Memory B cell (primary cell): ENCODE results near the gene GPC6.

Experiments
- ATAC-seq: fragments of 150-1000 bp; cut with Tn5 transposase; 2 replicates; pipeline ENCODE4 v1.10.0; 2021; ENCODE audit warnings: low read depth, mild to moderate bottlenecking, moderate library complexity
- DNase-seq, 2 donors: peaks; one replicate each; pipeline ENCODE4 v3.0.0; 2022; ENCODE audit warnings: low spot score in 2 of 2
- H3K27ac Mint-ChIP-seq: one replicate; pipeline ENCODE4 v1.8.0; 2022; ENCODE audit warnings: mild to moderate bottlenecking, moderate library complexity, mixed read lengths
- H3K27me3 Mint-ChIP-seq: one replicate; pipeline ENCODE4 v1.8.0; 2022; ENCODE audit warnings: mixed read lengths
- H3K36me3 Mint-ChIP-seq: one replicate; pipeline ENCODE4 v1.8.0; 2022; ENCODE audit warnings: mild to moderate bottlenecking, mixed read lengths
- H3K4me1 Mint-ChIP-seq: one replicate; pipeline ENCODE4 v1.8.0; 2022; ENCODE audit warnings: mixed read lengths
- H3K4me3 Mint-ChIP-seq: one replicate; pipeline ENCODE4 v1.8.0; 2022; ENCODE audit warnings: mild to moderate bottlenecking, moderate library complexity, mixed read lengths
- H3K9me3 Mint-ChIP-seq: one replicate; pipeline ENCODE4 v1.8.0; 2022; ENCODE audit warnings: mixed read lengths

Gene GPC6

GRCh38 chr13:93336728-93337127 lies 110.1 kb downstream of the GPC6 start:
- ATAC-seq (no peak), DNase-seq (no peak)
- no peak overlapping the region for H3K27ac Mint-ChIP-seq
- no peaks in the 10 kb centered on the region for H3K27me3 Mint-ChIP-seq
- H3K36me3 Mint-ChIP-seq = no peaks in the 10 kb centered on the region
- no peak overlapping the region for H3K4me3 Mint-ChIP-seq
- H3K9me3 Mint-ChIP-seq = peaks cover 9% of the 10 kb centered on the region
- H3K4me1 Mint-ChIP-seq = no peaks in the 10 kb centered on the region

GRCh38 chr13:93338030-93338429 lies 111.4 kb downstream of the GPC6 start:
- DNase-seq (no peak), ATAC-seq (no peak)
- no peaks in the 10 kb centered on the region for H3K4me1 Mint-ChIP-seq
- H3K9me3 Mint-ChIP-seq = peaks cover 9% of the 10 kb centered on the region
- H3K27me3 Mint-ChIP-seq = no peaks in the 10 kb centered on the region
- no peaks in the 10 kb centered on the region for H3K36me3 Mint-ChIP-seq
- H3K27ac Mint-ChIP-seq = no peak overlapping the region
- no peak overlapping the region for H3K4me3 Mint-ChIP-seq

- Mint-ChIP-seq H3K4me3 (no peak overlapping the region), H3K27ac (no peak overlapping the region), H3K9me3 (peaks cover 13% of the 10 kb centered on the region), H3K4me1 (no peaks in the 10 kb centered on the region), H3K27me3 (no peaks in the 10 kb centered on the region), H3K36me3 (no peaks in the 10 kb centered on the region)
- no peak for DNase-seq
- ATAC-seq = no peak
These were observed 112.3 kb downstream of the GPC6 start for GRCh38 chr13:93338906-93339305.

- no peak for DNase-seq
- Mint-ChIP-seq H3K9me3 (peaks cover 14% of the 10 kb centered on the region), H3K27me3 (no peaks in the 10 kb centered on the region), H3K36me3 (no peaks in the 10 kb centered on the region), H3K4me1 (no peaks in the 10 kb centered on the region), H3K4me3 (no peak overlapping the region), H3K27ac (no peak overlapping the region)
- no peak for ATAC-seq
These were observed 112.9 kb downstream of the GPC6 start for GRCh38 chr13:93339550-93339949.

DNA sequence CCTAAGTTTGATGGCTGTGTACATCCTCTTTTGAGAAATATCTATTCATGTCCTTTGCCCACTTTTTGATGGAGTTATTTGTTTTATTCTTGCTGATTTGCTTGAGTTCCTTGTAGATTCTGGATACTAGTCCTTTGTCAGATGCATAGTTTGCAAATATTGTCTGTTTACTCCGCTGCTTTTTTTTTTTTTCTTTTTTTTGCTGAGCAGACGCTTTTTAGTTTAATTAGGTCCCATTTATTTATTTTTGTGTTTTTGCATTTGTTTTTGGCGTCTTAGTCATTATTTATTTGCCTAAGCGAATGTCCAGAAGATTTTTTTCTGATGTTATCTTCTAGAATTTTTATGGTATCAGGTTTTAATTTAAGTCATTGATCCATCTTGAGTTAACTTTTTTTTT lies 114.9 kb downstream of the GPC6 start:
- H3K4me3 Mint-ChIP-seq = no peak overlapping the region
- H3K9me3 Mint-ChIP-seq = peaks cover 13% of the 10 kb centered on the region
- H3K27ac Mint-ChIP-seq = no peak overlapping the region
- H3K36me3 Mint-ChIP-seq = no peaks in the 10 kb centered on the region
- DNase-seq (no peak), ATAC-seq (no peak)
- no peaks in the 10 kb centered on the region for H3K4me1 Mint-ChIP-seq
- no peaks in the 10 kb centered on the region for H3K27me3 Mint-ChIP-seq

GRCh38 chr13:93343097-93343496 lies 116.5 kb downstream of the GPC6 start:
- ATAC-seq = no peak
- H3K36me3 Mint-ChIP-seq = no peaks in the 10 kb centered on the region

GRCh38 chr13:93344048-93344705 lies 117.6 kb downstream of the GPC6 start:
- ATAC-seq (no peak), DNase-seq (no peak)
- H3K9me3 Mint-ChIP-seq = peaks cover 13% of the 10 kb centered on the region
- H3K4me1 Mint-ChIP-seq = no peaks in the 10 kb centered on the region
- H3K4me3 Mint-ChIP-seq = no peak overlapping the region
- H3K27ac Mint-ChIP-seq = no peak overlapping the region
- H3K36me3 Mint-ChIP-seq = no peaks in the 10 kb centered on the region
- H3K27me3 Mint-ChIP-seq = no peaks in the 10 kb centered on the region

More at GRCh38 chr13:93343097-93343496, 116.5 kb downstream of the GPC6 start:
- H3K4me3 Mint-ChIP-seq = no peak overlapping the region
- H3K27me3 Mint-ChIP-seq = no peaks in the 10 kb centered on the region
- no peak for DNase-seq
- H3K4me1 Mint-ChIP-seq = no peaks in the 10 kb centered on the region
- peaks cover 13% of the 10 kb centered on the region for H3K9me3 Mint-ChIP-seq
- H3K27ac Mint-ChIP-seq = no peak overlapping the region

- Mint-ChIP-seq H3K27me3 (no peaks in the 10 kb centered on the region), H3K4me3 (no peak overlapping the region), H3K9me3 (peaks cover 13% of the 10 kb centered on the region), H3K4me1 (no peaks in the 10 kb centered on the region), H3K27ac (no peak overlapping the region), H3K36me3 (no peaks in the 10 kb centered on the region)
- no peak for DNase-seq
- ATAC-seq = no peak
These were observed 118.4 kb downstream of the GPC6 start for GRCh38 chr13:93345024-93345423.

GRCh38 chr13:93345770-93346169 lies 119.2 kb downstream of the GPC6 start:
- DNase-seq (no peak), ATAC-seq (no peak)
- H3K9me3 Mint-ChIP-seq = peaks cover 12% of the 10 kb centered on the region
- H3K36me3 Mint-ChIP-seq = no peaks in the 10 kb centered on the region
- H3K27ac Mint-ChIP-seq = no peak overlapping the region
- H3K27me3 Mint-ChIP-seq = no peaks in the 10 kb centered on the region
- no peak overlapping the region for H3K4me3 Mint-ChIP-seq
- no peaks in the 10 kb centered on the region for H3K4me1 Mint-ChIP-seq

GRCh38 chr13:93352616-93353015 lies 126.0 kb downstream of the GPC6 start:
- Mint-ChIP-seq H3K27ac (no peak overlapping the region), H3K36me3 (no peaks in the 10 kb centered on the region), H3K9me3 (peaks cover 2% of the 10 kb centered on the region), H3K27me3 (no peaks in the 10 kb centered on the region), H3K4me1 (no peaks in the 10 kb centered on the region), H3K4me3 (no peak overlapping the region)
- no peak for DNase-seq
- no peak for ATAC-seq

DNA sequence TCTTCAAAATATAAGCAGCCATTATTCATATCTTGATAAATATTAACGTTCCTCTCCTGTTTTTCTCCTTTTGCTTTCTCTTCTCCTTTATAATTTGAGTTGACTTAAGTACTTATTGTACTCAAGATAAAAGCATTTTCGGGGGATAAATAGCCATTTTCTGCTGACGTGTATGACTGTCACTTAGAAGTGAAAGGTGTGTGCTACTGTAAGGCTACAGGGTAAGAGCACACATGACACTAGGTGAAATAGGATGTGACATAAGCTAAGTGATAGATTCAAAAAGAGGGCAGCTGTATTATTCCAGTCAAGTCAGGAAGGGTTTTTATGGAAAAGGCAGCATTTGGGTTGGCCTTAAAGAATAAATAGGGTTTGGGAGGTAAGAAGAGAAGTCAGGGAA lies 128.5 kb downstream of the GPC6 start:
- no peaks in the 10 kb centered on the region for H3K36me3 Mint-ChIP-seq
- no peak overlapping the region for H3K27ac Mint-ChIP-seq
- H3K4me1 Mint-ChIP-seq = no peaks in the 10 kb centered on the region

DNA sequence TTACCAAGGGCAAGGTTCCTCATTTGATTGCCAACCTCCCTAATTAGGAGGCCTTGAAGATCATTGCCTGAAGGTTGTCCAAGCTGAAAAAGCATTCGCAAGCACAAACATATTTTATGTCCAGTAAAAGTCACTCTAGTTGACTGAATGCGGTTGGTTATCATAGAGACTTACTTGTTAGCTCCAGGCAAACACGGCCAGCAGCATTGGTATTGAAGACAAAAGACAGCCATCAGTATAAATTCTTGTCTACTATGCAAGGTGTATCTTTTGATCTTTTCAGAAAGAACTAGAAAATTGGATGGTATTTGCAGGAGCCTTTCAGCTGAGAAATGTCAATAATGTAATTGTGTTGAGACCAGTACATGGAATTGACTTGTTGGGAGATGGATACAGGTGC lies 129.9 kb downstream of the GPC6 start:
- DNase-seq (no peak), ATAC-seq (no peak)
- no peak overlapping the region for H3K27ac Mint-ChIP-seq
- no peaks in the 10 kb centered on the region for H3K27me3 Mint-ChIP-seq
- H3K36me3 Mint-ChIP-seq = no peaks in the 10 kb centered on the region
- peaks cover 2% of the 10 kb centered on the region for H3K9me3 Mint-ChIP-seq
- H3K4me1 Mint-ChIP-seq = no peaks in the 10 kb centered on the region
- no peak overlapping the region for H3K4me3 Mint-ChIP-seq

More for the DNA sequence above, 128.5 kb downstream of the GPC6 start:
- H3K4me3 Mint-ChIP-seq = no peak overlapping the region
- ATAC-seq (no peak), DNase-seq (no peak)
- H3K9me3 Mint-ChIP-seq = peaks cover 2% of the 10 kb centered on the region
- H3K27me3 Mint-ChIP-seq = no peaks in the 10 kb centered on the region

DNA sequence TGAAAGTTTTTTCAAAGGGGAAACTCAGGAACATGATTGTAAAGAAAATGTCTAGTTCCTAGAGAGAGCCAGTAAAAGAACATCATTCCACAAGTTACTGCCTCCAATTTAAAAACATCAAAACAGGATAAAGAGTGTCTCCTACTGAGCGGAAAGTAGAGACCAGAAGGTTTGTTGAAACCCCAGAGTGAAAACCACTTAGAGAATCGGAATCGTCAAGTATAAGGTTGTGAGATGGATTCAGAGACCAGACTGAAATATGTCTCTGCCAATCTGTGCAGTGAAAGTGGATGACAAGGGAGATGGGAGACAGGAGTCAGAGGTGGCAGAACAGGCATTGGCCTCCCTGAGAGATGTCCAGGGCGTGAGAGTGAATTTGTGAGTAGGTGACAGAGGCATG lies 133.4 kb downstream of the GPC6 start:
- Mint-ChIP-seq H3K27ac (no peak overlapping the region), H3K27me3 (no peaks in the 10 kb centered on the region), H3K36me3 (no peaks in the 10 kb centered on the region), H3K9me3 (peaks cover 4% of the 10 kb centered on the region), H3K4me1 (no peaks in the 10 kb centered on the region), H3K4me3 (no peak overlapping the region)
- DNase-seq = no peak
- no peak for ATAC-seq

DNA sequence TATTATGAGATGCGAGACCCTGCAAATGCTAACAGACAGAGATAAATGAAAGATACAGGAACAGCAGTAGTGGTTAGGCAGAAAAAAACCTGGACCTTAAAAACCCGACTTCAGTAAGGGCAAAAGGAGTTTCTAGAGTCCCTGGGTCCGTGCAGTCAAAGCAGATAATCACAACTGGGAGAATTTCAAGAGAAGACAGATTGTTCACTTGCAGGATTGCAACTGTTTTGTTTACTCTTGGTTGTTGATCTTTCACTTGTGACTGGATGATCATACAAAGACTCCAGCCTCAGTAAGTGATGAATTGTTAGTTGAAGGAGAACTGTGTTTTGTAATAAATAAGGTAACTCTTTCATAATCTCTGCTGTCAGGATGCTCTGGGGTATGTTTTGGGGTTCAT lies 135.1 kb downstream of the GPC6 start:
- no peaks in the 10 kb centered on the region for H3K4me1 Mint-ChIP-seq
- DNase-seq (no peak), ATAC-seq (no peak)
- H3K36me3 Mint-ChIP-seq = no peaks in the 10 kb centered on the region
- H3K9me3 Mint-ChIP-seq = peaks cover 5% of the 10 kb centered on the region
- H3K27me3 Mint-ChIP-seq = no peaks in the 10 kb centered on the region
- no peak overlapping the region for H3K4me3 Mint-ChIP-seq
- no peak overlapping the region for H3K27ac Mint-ChIP-seq

- Mint-ChIP-seq H3K9me3 (peaks cover 7% of the 10 kb centered on the region), H3K36me3 (no peaks in the 10 kb centered on the region), H3K4me3 (no peak overlapping the region), H3K4me1 (no peaks in the 10 kb centered on the region), H3K27ac (no peak overlapping the region), H3K27me3 (no peaks in the 10 kb centered on the region)
- ATAC-seq = no peak
- no peak for DNase-seq
These were observed 137.6 kb downstream of the GPC6 start for GRCh38 chr13:93364166-93364565.
